Stimulated activated effector memory CD8-positive, alpha-beta T cell treated with anti-CD3 and anti-CD28 coated beads, Interleukin-12 subunit alpha, Interleukin-12 subunit beta, amount 100 ng/mL, for 72 hours (primary cell): ENCODE measurements around the gene MED13L.

Experiments
- ATAC-seq: fragments of 150-1000 bp; cut with Tn5 transposase; 2 replicates; pipeline ENCODE4 v1.10.0; 2021
- DNase-seq, 2 donors: peaks; one replicate each; pipeline ENCODE4 v3.0.0; 2021 to 2022; ENCODE audit warnings: low spot score in 2 of 2
- H3K27ac Mint-ChIP-seq: one replicate; pipeline ENCODE4 v1.8.0; 2022; ENCODE audit warnings: mild to moderate bottlenecking, mixed read lengths
- H3K36me3 Mint-ChIP-seq: one replicate; pipeline ENCODE4 v1.8.0; 2022; ENCODE audit warnings: mild to moderate bottlenecking, mixed read lengths
- H3K4me1 Mint-ChIP-seq: one replicate; pipeline ENCODE4 v1.8.0; 2022; ENCODE audit warnings: mixed read lengths
- H3K4me3 Mint-ChIP-seq: one replicate; pipeline ENCODE4 v1.8.0; 2022; ENCODE audit warnings: mild to moderate bottlenecking, mixed read lengths
- H3K9me3 Mint-ChIP-seq: one replicate; pipeline ENCODE4 v1.8.0; 2022; ENCODE audit warnings: mixed read lengths

Gene MED13L

GRCh38 chr12:116069943-116070342, 207.6 kb downstream of the MED13L start:
- no peak overlapping the region for H3K4me3 Mint-ChIP-seq
- DNase-seq = no peak
- no peaks in the 10 kb centered on the region for H3K36me3 Mint-ChIP-seq
- ATAC-seq = no peak
- H3K27ac Mint-ChIP-seq = no peak overlapping the region
- peaks cover 18% of the 10 kb centered on the region for H3K4me1 Mint-ChIP-seq
- no peaks in the 10 kb centered on the region for H3K9me3 Mint-ChIP-seq

GRCh38 chr12:116068853-116069252, 208.6 kb downstream of the MED13L start:
- Mint-ChIP-seq H3K9me3 (no peaks in the 10 kb centered on the region), H3K27ac (no peak overlapping the region), H3K4me3 (no peak overlapping the region), H3K4me1 (peaks cover 17% of the 10 kb centered on the region), H3K36me3 (no peaks in the 10 kb centered on the region)
- ATAC-seq (no peak), DNase-seq (no peak)

GRCh38 chr12:116068371-116068770, 209.1 kb downstream of the MED13L start:
- no peaks in the 10 kb centered on the region for H3K9me3 Mint-ChIP-seq
- no peak for ATAC-seq
- H3K4me1 Mint-ChIP-seq = peaks cover 17% of the 10 kb centered on the region
- H3K27ac Mint-ChIP-seq = no peak overlapping the region
- no peak for DNase-seq
- no peak overlapping the region for H3K4me3 Mint-ChIP-seq
- H3K36me3 Mint-ChIP-seq = no peaks in the 10 kb centered on the region

- Mint-ChIP-seq H3K36me3 (no peaks in the 10 kb centered on the region), H3K4me1 (peaks cover 17% of the 10 kb centered on the region), H3K9me3 (no peaks in the 10 kb centered on the region), H3K4me3 (no peak overlapping the region), H3K27ac (no peak overlapping the region)
- DNase-seq (no peak), ATAC-seq (peak; percentile 71)
Observed at GRCh38 chr12:116067892-116068291, 209.6 kb downstream of the MED13L start.

- H3K27ac Mint-ChIP-seq = no peak overlapping the region
- no peaks in the 10 kb centered on the region for H3K9me3 Mint-ChIP-seq
- DNase-seq = peak; percentile 17 to 57
- peak; percentile 57 for ATAC-seq
- no peaks in the 10 kb centered on the region for H3K36me3 Mint-ChIP-seq
- H3K4me1 Mint-ChIP-seq = peaks cover 24% of the 10 kb centered on the region
- H3K4me3 Mint-ChIP-seq = no peak overlapping the region
Observed at GRCh38 chr12:116066381-116067230, 210.9 kb downstream of the MED13L start.

- H3K4me1 Mint-ChIP-seq = peaks cover 24% of the 10 kb centered on the region
- H3K9me3 Mint-ChIP-seq = no peaks in the 10 kb centered on the region
- no peak for ATAC-seq
- no peak for DNase-seq
- no peak overlapping the region for H3K27ac Mint-ChIP-seq
- no peak overlapping the region for H3K4me3 Mint-ChIP-seq
- H3K36me3 Mint-ChIP-seq = no peaks in the 10 kb centered on the region
Observed at GRCh38 chr12:116065606-116066005, 211.9 kb downstream of the MED13L start.

- DNase-seq = no peak
- Mint-ChIP-seq H3K27ac (no peak overlapping the region), H3K9me3 (no peaks in the 10 kb centered on the region), H3K36me3 (no peaks in the 10 kb centered on the region), H3K4me1 (peaks cover 24% of the 10 kb centered on the region), H3K4me3 (no peak overlapping the region)
- ATAC-seq = no peak
Observed at GRCh38 chr12:116064493-116064892, 213.0 kb downstream of the MED13L start.

- Mint-ChIP-seq H3K27ac (no peak overlapping the region), H3K4me1 (peaks cover 17% of the 10 kb centered on the region), H3K36me3 (no peaks in the 10 kb centered on the region), H3K9me3 (no peaks in the 10 kb centered on the region), H3K4me3 (no peak overlapping the region)
- DNase-seq = no peak
- ATAC-seq = no peak
Observed at GRCh38 chr12:116062698-116063097, 214.8 kb downstream of the MED13L start.

GRCh38 chr12:116060764-116061163, 216.7 kb downstream of the MED13L start:
- ATAC-seq = peak; percentile 97

GRCh38 chr12:116059904-116060303, 217.6 kb downstream of the MED13L start:
- Mint-ChIP-seq H3K4me1 (peaks cover 20% of the 10 kb centered on the region), H3K4me3 (peak overlapping the region; percentile 53), H3K27ac (no peak overlapping the region), H3K9me3 (no peaks in the 10 kb centered on the region), H3K36me3 (no peaks in the 10 kb centered on the region)
- ATAC-seq (no peak), DNase-seq (no peak)

More at GRCh38 chr12:116060764-116061163, 216.7 kb downstream of the MED13L start:
- Mint-ChIP-seq H3K4me1 (peaks cover 17% of the 10 kb centered on the region), H3K4me3 (peak overlapping the region; percentile 53), H3K9me3 (no peaks in the 10 kb centered on the region), H3K27ac (peak overlapping the region; percentile 48), H3K36me3 (no peaks in the 10 kb centered on the region)
- no peak for DNase-seq

GRCh38 chr12:116058574-116058973, 218.9 kb downstream of the MED13L start:
- H3K9me3 Mint-ChIP-seq = no peaks in the 10 kb centered on the region
- no peak for ATAC-seq
- H3K36me3 Mint-ChIP-seq = no peaks in the 10 kb centered on the region
- H3K4me1 Mint-ChIP-seq = peaks cover 28% of the 10 kb centered on the region
- no peak overlapping the region for H3K4me3 Mint-ChIP-seq
- no peak for DNase-seq
- no peak overlapping the region for H3K27ac Mint-ChIP-seq

- H3K4me1 Mint-ChIP-seq = peaks cover 30% of the 10 kb centered on the region
- no peak for ATAC-seq
- no peak for DNase-seq
- no peaks in the 10 kb centered on the region for H3K9me3 Mint-ChIP-seq
- H3K36me3 Mint-ChIP-seq = no peaks in the 10 kb centered on the region
- H3K27ac Mint-ChIP-seq = no peak overlapping the region
- H3K4me3 Mint-ChIP-seq = no peak overlapping the region
Observed at GRCh38 chr12:116057356-116057755, 220.1 kb downstream of the MED13L start.

- no peaks in the 10 kb centered on the region for H3K36me3 Mint-ChIP-seq
Observed at GRCh38 chr12:116055895-116056607, 221.4 kb downstream of the MED13L start.

GRCh38 chr12:116054280-116054679, 223.2 kb downstream of the MED13L start:
- Mint-ChIP-seq H3K36me3 (no peaks in the 10 kb centered on the region), H3K9me3 (no peaks in the 10 kb centered on the region), H3K27ac (no peak overlapping the region), H3K4me1 (peaks cover 25% of the 10 kb centered on the region), H3K4me3 (no peak overlapping the region)
- no peak for DNase-seq
- ATAC-seq = no peak

More at GRCh38 chr12:116055895-116056607, 221.4 kb downstream of the MED13L start:
- Mint-ChIP-seq H3K27ac (no peak overlapping the region), H3K4me1 (peaks cover 25% of the 10 kb centered on the region), H3K9me3 (no peaks in the 10 kb centered on the region), H3K4me3 (no peak overlapping the region)
- ATAC-seq (peak; percentile 81), DNase-seq (no peak)

GRCh38 chr12:116053479-116054200, 223.9 kb downstream of the MED13L start:
- Mint-ChIP-seq H3K36me3 (no peaks in the 10 kb centered on the region), H3K4me3 (no peak overlapping the region), H3K27ac (no peak overlapping the region), H3K9me3 (no peaks in the 10 kb centered on the region), H3K4me1 (peaks cover 25% of the 10 kb centered on the region)
- ATAC-seq (peak; percentile 61), DNase-seq (no peak)
